ENCODE results near the gene CCN5.

CCN5 gene

DNA sequence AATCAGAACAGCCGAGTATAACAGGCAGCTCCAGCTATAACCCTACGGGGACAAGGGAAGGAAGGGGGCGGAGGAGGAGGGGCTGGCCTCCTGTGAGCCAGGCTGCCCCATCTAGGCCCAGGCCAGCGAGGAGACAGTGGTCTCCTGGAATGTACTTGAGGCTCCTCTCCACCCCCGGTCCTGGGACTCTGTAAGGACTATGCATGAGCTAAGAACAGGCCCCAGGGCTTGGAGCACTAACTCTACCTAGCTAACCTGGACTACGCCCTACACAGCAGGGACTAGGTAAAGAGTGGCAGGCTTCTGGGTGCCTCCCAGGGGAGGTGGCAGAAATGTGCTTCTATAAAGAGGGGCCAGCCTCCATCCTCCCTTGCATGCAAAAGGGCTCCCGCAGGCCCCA is 39.4 kb downstream of the CCN5 start:
- Histone ChIP-seq H2BK120ac (ENCODE audit: insufficient read depth, low read length, poor library complexity) (no peak overlapping the region), H4K12ac (ENCODE audit: low read depth, low read length) (no peak overlapping the region), H2AK5ac (ENCODE audit: low read length) (no peak overlapping the region), H3K36me3 (ENCODE audit: control insufficient read depth in 1 of 2, insufficient read depth in 2 of 2, low read length in 2 of 2) (no peaks in the 10 kb centered on the region), H3K23ac (ENCODE audit: low read length) (no peak overlapping the region), H3K4me1 (ENCODE audit: control insufficient read depth in 1 of 2, insufficient read depth in 2 of 2, low read length in 2 of 2) (no peaks in the 10 kb centered on the region), H3K9me3 (ENCODE audit: insufficient read depth, low read depth, low read length) (no peaks in the 10 kb centered on the region), H2BK12ac (ENCODE audit: low read length) (no peak overlapping the region), H3K4ac (ENCODE audit: low read depth, low read length) (no peak overlapping the region), H3K27ac (ENCODE audit: low read depth, low read length) (no peak overlapping the region), H3K14ac (ENCODE audit: low read length) (no peak overlapping the region), H2BK5ac (ENCODE audit: low read depth, low read length, poor library complexity) (no peak overlapping the region), H3K18ac (ENCODE audit: low read length) (no peak overlapping the region), H4K8ac (ENCODE audit: low read depth, low read length) (no peak overlapping the region), H3K9ac (ENCODE audit: low read length) (no peak overlapping the region), H3K79me1 (ENCODE audit: low read length) (no peaks in the 10 kb centered on the region), H2AFZ (ENCODE audit: insufficient read depth, low read length, poor library complexity) (no peak overlapping the region), H3K4me3 (ENCODE audit: low read depth, low read length) (no peak overlapping the region), H3K79me2 (ENCODE audit: control insufficient read depth, insufficient read depth, low read length, poor library complexity) (no peaks in the 10 kb centered on the region), H4K91ac (ENCODE audit: low read depth, low read length) (no peak overlapping the region), H3K27me3 (ENCODE audit: insufficient read depth, low read length) (no peaks in the 10 kb centered on the region), H3K4me2 (ENCODE audit: low read length) (no peak overlapping the region)
- no peak for DNase-seq
- WGBS (ENCODE audit: extremely low coverage, insufficient coverage, insufficient read length), result no CpG with 5 or more reads among the region's 7 CpGs

- Histone ChIP-seq H3K23ac (ENCODE audit: low read length) (no peak overlapping the region), H3K27me3 (ENCODE audit: insufficient read depth, low read length) (no peaks in the 10 kb centered on the region), H3K4me3 (ENCODE audit: low read depth, low read length) (no peak overlapping the region), H2BK5ac (ENCODE audit: low read depth, low read length, poor library complexity) (no peak overlapping the region), H3K4me2 (ENCODE audit: low read length) (no peak overlapping the region), H3K79me2 (ENCODE audit: control insufficient read depth, insufficient read depth, low read length, poor library complexity) (no peaks in the 10 kb centered on the region), H4K8ac (ENCODE audit: low read depth, low read length) (no peak overlapping the region), H3K4ac (ENCODE audit: low read depth, low read length) (no peak overlapping the region), H2BK120ac (ENCODE audit: insufficient read depth, low read length, poor library complexity) (no peak overlapping the region), H2AK5ac (ENCODE audit: low read length) (no peak overlapping the region), H4K91ac (ENCODE audit: low read depth, low read length) (no peak overlapping the region), H4K12ac (ENCODE audit: low read depth, low read length) (no peak overlapping the region), H2AFZ (ENCODE audit: insufficient read depth, low read length, poor library complexity) (no peak overlapping the region), H3K18ac (ENCODE audit: low read length) (no peak overlapping the region), H3K9ac (ENCODE audit: low read length) (no peak overlapping the region), H3K9me3 (ENCODE audit: insufficient read depth, low read depth, low read length) (no peaks in the 10 kb centered on the region), H2BK12ac (ENCODE audit: low read length) (no peak overlapping the region), H3K4me1 (ENCODE audit: control insufficient read depth in 1 of 2, insufficient read depth in 2 of 2, low read length in 2 of 2) (no peaks in the 10 kb centered on the region), H3K27ac (ENCODE audit: low read depth, low read length) (no peak overlapping the region), H3K79me1 (ENCODE audit: low read length) (no peaks in the 10 kb centered on the region), H3K14ac (ENCODE audit: low read length) (no peak overlapping the region), H3K36me3 (ENCODE audit: control insufficient read depth in 1 of 2, insufficient read depth in 2 of 2, low read length in 2 of 2) (no peaks in the 10 kb centered on the region)
- WGBS (ENCODE audit: extremely low coverage, insufficient coverage, insufficient read length), result no CpG with 5 or more reads among the region's 18 CpGs
- DNase-seq, result no peak
Measured at GRCh38 chr20:44756011-44756688, 41.0 kb downstream of the CCN5 start.

- Histone ChIP-seq H2BK12ac (ENCODE audit: low read length) (no peak overlapping the region), H3K18ac (ENCODE audit: low read length) (no peak overlapping the region), H4K91ac (ENCODE audit: low read depth, low read length) (no peak overlapping the region), H3K4me3 (ENCODE audit: low read depth, low read length) (no peak overlapping the region), H3K9me3 (ENCODE audit: insufficient read depth, low read depth, low read length) (no peaks in the 10 kb centered on the region), H3K9ac (ENCODE audit: low read length) (no peak overlapping the region), H3K23ac (ENCODE audit: low read length) (no peak overlapping the region), H3K4me1 (ENCODE audit: control insufficient read depth in 1 of 2, insufficient read depth in 2 of 2, low read length in 2 of 2) (peaks cover 0 to 1% of the 10 kb centered on the region in 2 experiments), H3K79me1 (ENCODE audit: low read length) (no peaks in the 10 kb centered on the region), H3K79me2 (ENCODE audit: control insufficient read depth, insufficient read depth, low read length, poor library complexity) (no peaks in the 10 kb centered on the region), H3K4ac (ENCODE audit: low read depth, low read length) (no peak overlapping the region), H4K12ac (ENCODE audit: low read depth, low read length) (no peak overlapping the region), H3K4me2 (ENCODE audit: low read length) (no peak overlapping the region), H3K14ac (ENCODE audit: low read length) (no peak overlapping the region), H2BK120ac (ENCODE audit: insufficient read depth, low read length, poor library complexity) (no peak overlapping the region), H3K27me3 (ENCODE audit: insufficient read depth, low read length) (no peaks in the 10 kb centered on the region), H3K36me3 (ENCODE audit: control insufficient read depth in 1 of 2, insufficient read depth in 2 of 2, low read length in 2 of 2) (no peaks in the 10 kb centered on the region), H2AK5ac (ENCODE audit: low read length) (no peak overlapping the region), H4K8ac (ENCODE audit: low read depth, low read length) (no peak overlapping the region), H2AFZ (ENCODE audit: insufficient read depth, low read length, poor library complexity) (no peak overlapping the region), H3K27ac (ENCODE audit: low read depth, low read length) (no peak overlapping the region), H2BK5ac (ENCODE audit: low read depth, low read length, poor library complexity) (no peak overlapping the region)
- WGBS (ENCODE audit: extremely low coverage, insufficient coverage, insufficient read length), result no CpG with 5 or more reads among the region's 5 CpGs
- DNase-seq, result no peak
Measured at GRCh38 chr20:44756956-44757355, 41.8 kb downstream of the CCN5 start.

GRCh38 chr20:44758247-44759101 is 43.3 kb downstream of the CCN5 start:
- no peak for DNase-seq
- Histone ChIP-seq H3K4ac (ENCODE audit: low read depth, low read length) (no peak overlapping the region), H3K27me3 (ENCODE audit: insufficient read depth, low read length) (no peaks in the 10 kb centered on the region), H2AFZ (ENCODE audit: insufficient read depth, low read length, poor library complexity) (no peak overlapping the region), H3K23ac (ENCODE audit: low read length) (no peak overlapping the region), H3K4me1 (ENCODE audit: control insufficient read depth in 1 of 2, insufficient read depth in 2 of 2, low read length in 2 of 2) (peaks cover 10 to 14% of the 10 kb centered on the region in 2 experiments), H3K14ac (ENCODE audit: low read length) (no peak overlapping the region), H2BK120ac (ENCODE audit: insufficient read depth, low read length, poor library complexity) (no peak overlapping the region), H3K27ac (ENCODE audit: low read depth, low read length) (no peak overlapping the region), H3K79me1 (ENCODE audit: low read length) (no peaks in the 10 kb centered on the region), H3K36me3 (ENCODE audit: control insufficient read depth in 1 of 2, insufficient read depth in 2 of 2, low read length in 2 of 2) (no peaks in the 10 kb centered on the region), H3K18ac (ENCODE audit: low read length) (no peak overlapping the region), H2BK12ac (ENCODE audit: low read length) (no peak overlapping the region), H3K9me3 (ENCODE audit: insufficient read depth, low read depth, low read length) (no peaks in the 10 kb centered on the region), H2AK5ac (ENCODE audit: low read length) (no peak overlapping the region), H2BK5ac (ENCODE audit: low read depth, low read length, poor library complexity) (no peak overlapping the region), H4K91ac (ENCODE audit: low read depth, low read length) (no peak overlapping the region), H3K79me2 (ENCODE audit: control insufficient read depth, insufficient read depth, low read length, poor library complexity) (no peaks in the 10 kb centered on the region), H4K12ac (ENCODE audit: low read depth, low read length) (no peak overlapping the region), H3K4me2 (ENCODE audit: low read length) (no peak overlapping the region), H3K9ac (ENCODE audit: low read length) (no peak overlapping the region), H4K8ac (ENCODE audit: low read depth, low read length) (no peak overlapping the region), H3K4me3 (ENCODE audit: low read depth, low read length) (no peak overlapping the region)
- WGBS (ENCODE audit: extremely low coverage, insufficient coverage, insufficient read length), result no CpG with 5 or more reads among the region's 10 CpGs

All from trophoblast cell (in vitro differentiated cells and primary cell).